H1 (cell line): Measurements from ENCODE around the gene DHDDS. TPM values are rescaled to one million over a fixed set of nuclear protein-coding genes. Genes with fewer than 3 reads are reported as not detected.
A peak's percentile ranks its signal among the peaks of the same experiment; 100 is the strongest.

Source experiments
- CBX8 ChIP-seq: fragments of 300-800, 300-1000 bp; sonication (generic); IDR thresholded peaks from 2 replicates; pipeline ENCODE4 v1.7.1; 2016; ENCODE audit warnings: low read depth, low read length, borderline replicate concordance
- CHD1 ChIP-seq: IDR thresholded peaks from 2 replicates; pipeline ENCODE4 v1.6.1; 2012; ENCODE audit warnings: low read depth, low read length, improper control_type of control experiment
- EZH2 ChIP-seq: fragments of 200-600 bp; sonication (generic); IDR thresholded peaks from 2 replicates; pipeline ENCODE4 v1.7.1; 2012; ENCODE audit warnings: low read depth, mild to moderate bottlenecking, moderate library complexity, low read length, inconsistent platforms; ENCODE audit not compliant: severe bottlenecking
- GTF2F1 ChIP-seq: IDR thresholded peaks from 2 replicates; pipeline ENCODE4 v1.6.1; 2012; ENCODE audit warnings: low read depth, low read length, improper control_type of control experiment, borderline replicate concordance
- HDAC2 ChIP-seq, 2 experiments: fragments of 300-600 bp in 1 of 2; sonication (generic) in 1 of 2; IDR thresholded peaks; 2 replicates each; pipeline ENCODE4 v1.6.1; 2011 to 2012; ENCODE audit warnings: low read depth in 2 of 2, low read length in 2 of 2, mild to moderate bottlenecking in 2 of 2, moderate library complexity in 2 of 2, borderline replicate concordance in 1 of 2, inconsistent platforms in 1 of 2
- KDM4A ChIP-seq: IDR thresholded peaks from one replicate; pipeline ENCODE4 v1.7.1; 2012; ENCODE audit warnings: low read depth, mild to moderate bottlenecking, moderate library complexity, low read length, inconsistent platforms; ENCODE audit not compliant: severe bottlenecking
- KDM5A ChIP-seq: fragments of 200-600 bp; IDR thresholded peaks from 2 replicates; pipeline ENCODE4 v1.7.1; 2012; ENCODE audit warnings: mild to moderate bottlenecking, low read length, inconsistent platforms, mixed read lengths
- NANOG ChIP-seq: IDR thresholded peaks from 2 replicates; pipeline ENCODE4 v1.6.1; 2011; ENCODE audit warnings: low read length, low read depth, mild to moderate bottlenecking, inconsistent platforms; ENCODE audit not compliant: insufficient read depth, poor library complexity, severe bottlenecking
- NRF1 ChIP-seq: IDR thresholded peaks from 2 replicates; pipeline ENCODE4 v1.6.1; 2011; ENCODE audit warnings: mild to moderate bottlenecking, low read depth, low read length, improper control_type of control experiment
- POLR2AphosphoS5 ChIP-seq: IDR thresholded peaks from 2 replicates; pipeline ENCODE4 v1.6.1; 2011; ENCODE audit warnings: low read depth, low read length
- RBBP5 ChIP-seq: IDR thresholded peaks from 2 replicates; pipeline ENCODE4 v1.7.1; 2012; ENCODE audit warnings: low read depth, mild to moderate bottlenecking, inconsistent platforms, low read length, moderate library complexity, borderline replicate concordance
- SAP30 ChIP-seq: fragments of 300-600 bp; sonication (generic); IDR thresholded peaks from 2 replicates; pipeline ENCODE4 v1.7.1; 2012; ENCODE audit warnings: low read length, moderate library complexity, mild to moderate bottlenecking, inconsistent platforms; ENCODE audit not compliant: insufficient read depth, insufficient replicate concordance
- SIN3A ChIP-seq, 2 experiments: IDR thresholded peaks in 1 of 2; conservative IDR thresholded peaks in 1 of 2; 2 replicates each; pipeline ENCODE4 v1.6.1; 2011 to 2012; ENCODE audit warnings: low read length in 2 of 2, improper control_type of control experiment in 1 of 2, low read depth in 1 of 2, mild to moderate bottlenecking in 1 of 2
- SIX5 ChIP-seq: IDR thresholded peaks from 2 replicates; pipeline ENCODE4 v1.6.1; 2011; ENCODE audit warnings: mild to moderate bottlenecking, low read depth, low read length
- SP1 ChIP-seq: IDR thresholded peaks from 2 replicates; pipeline ENCODE4 v1.6.1; 2011; ENCODE audit warnings: low read depth, low read length
- TAF7 ChIP-seq: optimal IDR thresholded peaks from 2 replicates; pipeline ENCODE3; 2011; ENCODE audit warnings: low read depth, mild to moderate bottlenecking, inconsistent platforms, low read length, moderate library complexity, borderline replicate concordance
- TBP ChIP-seq: IDR thresholded peaks from 2 replicates; pipeline ENCODE4 v1.6.1; 2011; ENCODE audit warnings: low read depth, low read length, improper control_type of control experiment
- polyA plus RNA-seq, 7 experiments: library from polyadenylated mRNA; depleted of rRNA in 3 of 7; stranded (reverse) in 5 of 7; unstranded in 2 of 7; fragments of >200 nt in 5 of 7; fragments of 200-250 nt in 2 of 7; gene quantifications; 1 replicate in 5 of 7; 2 replicates in 1 of 7; 4 replicates in 1 of 7; pipeline versions ENCODE4 v1.2.1 to v1.2.3, GENCODE V29; 2011 to 2013; ENCODE audit warnings: missing spikeins in 2 of 7, mixed read lengths in 2 of 7
- total RNA-seq: library from RNA; stranded (reverse); fragmentation: NEBNext Ultra II Directional; extraction: Animal tissue kit (Norgen Biotek cat#: 25700); gene quantifications from 2 replicates; pipeline ENCODE4 v1.2.1, GENCODE V29; 2021

The DHDDS gene
- total and polyA plus RNA-seq, 2 of the 8 experiments (the other 6 are each of a cell fraction or from before 2014, with no cell fraction given): 28.3 to 44.6 TPM

GRCh38 chr1:26418865-26419349 lies 13.2 kb upstream of the DHDDS start (continued):
- TF ChIP-seq SIN3A (conservative IDR thresholded peaks at IDR 0.05 in 1 of 2, IDR thresholded peaks at IDR 0.05 in 1 of 2; ENCODE audit: low read depth in 1 of 2, low read length in 2 of 2) (peak; percentile 48 to 86; a peak in 3 of 4 replicates), KDM4A (no peak), TAF7 (no peak), TBP (peak; percentile 63), SIX5 (no peak), HDAC2 (IDR thresholded peaks at IDR 0.05; ENCODE audit: borderline replicate concordance in 1 of 2, low read depth in 2 of 2, low read length in 2 of 2) (no peak), NRF1 (no peak), RBBP5 (no peak), CBX8 (no peak), EZH2 (no peak), SAP30 (no peak), SP1 (peak; percentile 73), KDM5A (no peak), GTF2F1 (no peak), CHD1 (no peak), NANOG (no peak), POLR2AphosphoS5 (peak; percentile 69)
